NK-92 treated with Interleukin-12 subunit alpha and Interleukin-12 subunit beta, amount 100 ng/mL, for 24 hours (cell line): ENCODE measurements around the gene SCUBE1.
"Not testable (repeated sequence)": the region's sequence is repeated elsewhere in the genome, so short reads cannot be mapped to it uniquely, and the experiment has no call there.

ENCODE experiments used
- DNase-seq: peaks from one replicate; lab custom pipeline; 2025; lab: John Stamatoyannopoulos, UW

The SCUBE1 gene

GRCh38 chr22:43356881-43357280 lies 13.7 kb upstream of the SCUBE1 start:
- DNase-seq, result no peak

DNA sequence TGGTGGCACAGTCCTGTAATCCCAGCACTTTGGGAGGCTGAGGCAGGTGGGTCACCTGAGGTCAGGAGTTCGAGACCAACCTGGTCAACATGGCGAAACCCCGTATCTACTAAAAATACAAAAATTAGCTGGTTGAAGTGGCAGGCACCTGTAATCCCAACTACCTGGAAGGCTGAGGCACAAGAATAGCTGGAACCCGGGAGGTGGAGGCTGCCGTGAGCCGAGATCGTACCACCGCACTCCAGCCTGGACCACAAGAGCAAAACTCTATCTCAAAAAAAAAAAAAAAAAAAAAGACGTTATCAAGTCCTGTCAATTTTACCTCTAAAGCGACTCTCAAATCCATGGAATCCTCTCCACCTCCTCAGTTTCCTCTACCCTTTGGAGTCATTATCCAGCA lies 12.5 kb upstream of the SCUBE1 start:
- not testable (repeated sequence) for DNase-seq

DNA sequence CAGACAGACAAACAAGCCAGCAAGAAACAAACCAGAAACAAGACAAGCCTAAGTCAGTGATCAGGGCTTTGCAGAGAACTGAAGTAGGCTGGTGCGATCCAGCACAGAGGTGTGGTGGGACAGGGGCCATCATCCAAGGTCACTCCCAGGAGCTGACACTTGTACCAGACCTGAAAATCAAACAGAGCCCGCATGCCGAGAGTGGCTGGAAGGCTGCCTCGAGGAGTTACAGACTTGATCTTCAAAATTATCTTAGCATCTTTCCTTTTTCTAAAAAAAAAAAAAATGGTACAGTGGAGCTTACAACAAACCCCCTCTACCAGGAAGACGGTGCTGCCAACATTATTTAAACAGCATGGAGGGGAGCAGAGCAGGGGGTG lies 8.8 kb upstream of the SCUBE1 start:
- DNase-seq, result no peak

DNA sequence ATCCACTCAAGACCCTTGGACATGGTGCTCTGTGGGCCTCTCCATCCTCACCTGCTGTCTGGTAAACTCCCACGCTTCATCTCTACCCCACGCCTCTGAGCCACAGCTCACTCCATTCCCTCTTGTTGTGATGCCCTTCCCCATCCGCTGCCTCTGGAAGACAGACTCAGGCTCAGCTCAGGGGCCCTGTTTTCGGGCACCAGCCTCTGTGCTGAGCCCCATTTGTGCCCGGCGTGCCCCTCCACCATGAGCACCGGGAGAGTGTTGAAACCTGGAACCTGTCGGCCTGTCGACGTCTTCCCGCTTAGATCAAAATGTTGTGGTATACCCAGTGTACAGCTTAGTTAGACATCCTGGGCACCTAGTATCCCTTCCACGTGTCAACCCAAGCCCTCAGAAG lies 6.5 kb upstream of the SCUBE1 start:
- no peak for DNase-seq

GRCh38 chr22:43346521-43346929 lies 3.4 kb upstream of the SCUBE1 start:
- DNase-seq, result peak; percentile 55

GRCh38 chr22:43345761-43346301 lies 2.7 kb upstream of the SCUBE1 start:
- DNase-seq, result peak; percentile 55

DNA sequence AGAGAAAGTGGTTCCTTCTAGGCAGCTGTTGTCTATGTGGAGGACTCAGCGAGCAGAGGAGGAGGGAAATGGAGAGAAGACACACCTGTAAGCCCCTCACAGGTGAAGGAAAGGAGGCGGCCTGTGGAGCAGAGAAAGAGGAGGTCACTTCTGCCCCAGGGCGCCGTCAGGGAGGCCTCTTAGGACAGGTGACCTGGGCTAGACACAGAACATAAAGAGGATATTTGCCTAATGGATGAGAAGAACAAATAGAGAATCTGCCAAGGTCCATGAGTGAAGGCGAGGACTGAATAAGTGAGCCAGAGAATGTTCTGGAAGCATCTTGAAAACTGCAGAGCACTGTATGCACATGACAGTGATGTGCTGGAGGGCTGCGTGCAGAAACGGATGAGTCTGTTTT lies 2.2 kb upstream of the SCUBE1 start:
- no peak for DNase-seq

GRCh38 chr22:43344520-43344787 lies 1.3 kb upstream of the SCUBE1 start:
- DNase-seq, result no peak

DNA sequence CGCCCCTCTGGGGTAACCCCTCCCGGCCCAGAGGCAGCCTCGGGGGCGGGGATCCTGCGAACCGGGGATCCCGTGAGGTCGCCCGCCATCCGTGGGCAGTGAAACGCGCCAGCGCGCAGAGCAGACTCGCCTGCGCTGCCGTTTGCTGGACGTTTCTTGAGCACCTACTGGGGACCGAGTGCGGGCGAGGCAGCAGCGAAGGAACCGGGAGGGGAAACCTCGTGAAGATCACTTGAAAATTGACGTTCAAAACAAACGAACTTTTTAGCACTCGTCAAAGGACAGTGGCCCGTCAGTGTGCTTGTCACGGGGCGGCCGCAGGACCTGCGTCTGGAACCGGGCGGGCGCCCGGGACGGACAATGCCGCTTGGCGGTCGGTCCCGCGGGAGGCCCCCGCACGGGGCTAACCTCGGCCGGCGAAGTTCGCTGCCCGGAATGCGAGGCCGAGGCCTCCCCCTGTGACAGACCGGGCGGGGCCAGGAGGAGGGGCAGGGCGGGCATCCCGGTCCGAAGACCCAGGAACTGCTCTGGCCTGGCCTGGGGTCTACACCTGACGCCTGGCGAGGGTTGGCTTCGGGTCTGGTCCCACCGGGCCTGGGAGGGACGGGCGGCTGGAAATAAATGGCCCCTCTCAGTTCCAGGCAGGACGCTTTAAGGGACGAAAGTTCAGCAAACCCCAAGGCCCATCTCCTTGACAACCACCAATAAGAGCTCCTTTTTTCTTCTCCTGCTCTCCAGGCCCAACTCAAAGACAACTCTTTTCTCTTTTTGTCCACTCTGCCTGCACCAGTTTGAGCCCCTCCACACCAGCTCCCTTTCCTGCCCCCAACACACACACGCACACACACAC lies 723 bp upstream of the SCUBE1 start:
- no peak for DNase-seq

DNA sequence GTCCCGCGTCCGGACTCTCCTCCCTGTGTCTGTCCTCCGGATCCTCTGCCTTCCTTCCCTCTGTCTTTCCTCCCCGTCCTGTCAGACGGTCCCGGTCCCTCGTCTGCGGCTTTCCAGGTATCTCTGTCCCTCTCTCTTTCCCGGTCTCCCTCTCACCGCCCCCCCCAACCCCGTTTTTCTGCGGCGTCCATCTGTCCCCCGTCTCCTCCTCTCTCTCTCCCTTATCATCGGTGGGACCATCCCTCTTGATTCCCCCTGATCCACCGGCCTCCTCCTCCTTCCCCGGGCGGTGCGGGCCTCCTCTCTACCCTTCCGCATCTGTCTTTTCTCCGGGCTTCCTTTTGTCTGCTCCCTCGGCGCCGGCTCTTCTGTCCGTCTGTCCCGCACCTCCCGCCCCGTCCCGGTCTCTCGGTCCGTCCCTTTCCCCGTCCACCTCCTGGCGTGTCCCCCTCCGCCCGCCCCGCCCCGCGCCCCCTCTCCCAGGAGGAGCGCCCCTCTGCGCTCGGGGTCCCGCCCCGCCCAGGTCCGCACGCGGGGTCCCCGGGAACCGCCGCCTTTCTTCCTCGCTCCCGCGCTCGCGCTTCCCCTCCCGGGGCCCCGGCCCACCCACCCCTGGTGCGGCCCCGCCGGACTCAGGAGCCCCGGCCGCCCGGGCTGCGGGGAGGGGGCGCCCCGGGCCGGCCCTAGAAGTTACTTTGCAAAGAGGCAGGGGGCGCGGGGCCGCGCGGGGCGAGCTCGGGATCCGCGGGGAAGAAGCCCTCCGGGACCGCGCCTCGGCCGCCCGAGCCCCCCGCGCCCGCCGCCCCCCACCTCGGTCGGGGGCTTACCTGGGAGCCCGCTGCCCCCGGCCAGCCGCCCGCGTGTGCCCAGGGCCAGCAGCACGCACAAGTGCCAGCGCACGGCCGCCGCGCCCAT lies 568 bp downstream of the SCUBE1 start:
- DNase-seq, result no peak

- no peak for DNase-seq
Observed at GRCh38 chr22:43341565-43341964, 1.6 kb downstream of the SCUBE1 start.

- DNase-seq, result no peak
Observed at GRCh38 chr22:43338766-43339345, 4.3 kb downstream of the SCUBE1 start.

DNA sequence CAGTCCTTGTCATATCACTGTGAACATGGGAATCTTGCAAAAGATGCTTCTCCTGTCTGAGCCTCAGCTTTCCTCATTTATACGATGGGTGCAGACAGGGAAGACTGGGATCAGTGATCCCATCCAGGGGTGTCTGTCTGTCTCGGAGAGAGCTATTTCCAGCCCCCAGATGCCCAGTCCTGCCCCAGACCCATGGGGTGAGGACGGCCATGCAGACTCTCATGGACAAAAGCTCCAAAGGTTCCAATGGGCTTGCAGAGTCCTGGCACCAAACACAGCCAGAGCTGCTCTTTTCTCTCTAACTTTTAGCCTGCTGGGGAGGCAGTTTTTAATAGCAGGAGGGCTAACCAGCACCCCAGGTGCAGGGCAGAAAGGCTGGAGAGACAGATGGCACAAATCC lies 5.2 kb downstream of the SCUBE1 start:
- no peak for DNase-seq

DNA sequence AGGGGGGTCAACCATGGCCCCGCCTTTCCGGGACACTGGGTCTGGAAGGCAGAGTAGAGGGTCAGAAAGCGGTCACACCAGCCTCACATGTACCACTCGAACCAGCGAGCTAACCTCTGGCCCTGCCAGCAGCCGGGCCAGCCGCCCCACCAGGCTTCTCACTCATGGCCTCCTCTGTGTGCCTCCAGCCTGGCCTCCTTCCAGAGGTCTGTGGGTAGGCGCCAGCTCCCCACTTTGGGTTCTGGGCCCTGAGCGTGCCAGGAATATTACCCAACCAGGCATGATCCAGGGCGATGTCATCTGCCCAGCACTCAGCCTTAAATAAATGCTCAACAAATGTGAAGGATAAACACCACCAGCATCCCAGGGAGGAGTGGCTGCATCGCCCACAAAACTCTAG lies 5.8 kb downstream of the SCUBE1 start:
- DNase-seq, result no peak

- DNase-seq, result no peak
Observed at GRCh38 chr22:43334378-43334777, 8.8 kb downstream of the SCUBE1 start.

DNA sequence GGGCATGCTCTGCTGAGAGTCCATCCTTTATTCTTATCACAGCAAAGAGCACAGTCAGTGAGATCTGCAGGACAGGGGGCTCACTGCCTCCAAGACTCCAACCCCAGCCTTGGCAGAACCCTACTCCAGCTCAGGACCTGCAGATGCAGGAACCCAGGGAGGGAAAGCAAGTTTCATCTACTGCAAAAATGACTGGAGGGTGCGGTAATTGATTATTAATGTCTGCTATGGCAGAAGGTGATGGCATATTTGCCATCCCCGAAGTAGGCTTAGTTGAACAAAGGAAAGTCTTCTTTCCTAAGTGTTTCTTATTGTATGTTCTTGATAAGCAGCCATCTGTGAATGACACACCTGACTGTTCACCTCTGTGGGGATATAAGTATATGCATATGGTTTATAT lies 9.2 kb downstream of the SCUBE1 start:
- no peak for DNase-seq

GRCh38 chr22:43333156-43333555 lies 10.0 kb downstream of the SCUBE1 start:
- no peak for DNase-seq

DNA sequence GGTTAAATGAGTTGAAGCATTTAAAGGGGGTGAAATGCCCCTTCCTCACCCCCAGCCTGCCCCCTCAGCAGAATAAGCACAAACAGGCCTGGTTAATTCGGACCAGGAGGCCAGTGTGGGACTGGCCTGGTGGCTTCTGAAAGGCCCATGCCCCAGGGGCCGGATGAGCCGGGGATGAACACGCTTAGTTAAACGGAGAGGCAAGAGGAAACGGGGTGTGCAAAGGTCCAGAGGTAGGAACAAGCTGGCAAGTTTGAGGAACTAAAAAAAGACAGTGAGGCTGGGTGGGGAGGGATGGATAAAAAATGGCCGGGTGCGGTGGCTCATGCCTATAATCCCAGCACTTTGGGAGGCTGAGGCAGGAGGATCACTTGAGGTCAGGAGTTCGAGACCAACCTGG lies 11.5 kb downstream of the SCUBE1 start:
- DNase-seq, result no peak

DNA sequence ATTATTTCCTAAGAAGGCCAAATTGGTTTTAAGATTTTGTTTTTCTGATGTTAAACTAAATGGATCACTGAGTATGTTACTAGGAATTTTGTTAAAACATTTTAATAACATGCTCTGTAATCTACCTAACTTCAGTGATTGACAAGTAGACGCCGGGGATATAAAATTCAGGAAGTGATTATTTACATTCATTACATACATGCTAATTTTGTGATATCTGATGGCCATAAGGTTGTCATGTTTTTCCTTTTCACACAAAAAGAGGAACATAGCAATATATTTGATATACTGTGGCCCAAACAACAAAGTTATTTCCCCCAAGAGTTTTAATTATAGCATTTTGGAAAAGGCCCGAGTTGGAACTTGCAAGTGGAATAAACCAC lies 12.1 kb downstream of the SCUBE1 start:
- no peak for DNase-seq

DNA sequence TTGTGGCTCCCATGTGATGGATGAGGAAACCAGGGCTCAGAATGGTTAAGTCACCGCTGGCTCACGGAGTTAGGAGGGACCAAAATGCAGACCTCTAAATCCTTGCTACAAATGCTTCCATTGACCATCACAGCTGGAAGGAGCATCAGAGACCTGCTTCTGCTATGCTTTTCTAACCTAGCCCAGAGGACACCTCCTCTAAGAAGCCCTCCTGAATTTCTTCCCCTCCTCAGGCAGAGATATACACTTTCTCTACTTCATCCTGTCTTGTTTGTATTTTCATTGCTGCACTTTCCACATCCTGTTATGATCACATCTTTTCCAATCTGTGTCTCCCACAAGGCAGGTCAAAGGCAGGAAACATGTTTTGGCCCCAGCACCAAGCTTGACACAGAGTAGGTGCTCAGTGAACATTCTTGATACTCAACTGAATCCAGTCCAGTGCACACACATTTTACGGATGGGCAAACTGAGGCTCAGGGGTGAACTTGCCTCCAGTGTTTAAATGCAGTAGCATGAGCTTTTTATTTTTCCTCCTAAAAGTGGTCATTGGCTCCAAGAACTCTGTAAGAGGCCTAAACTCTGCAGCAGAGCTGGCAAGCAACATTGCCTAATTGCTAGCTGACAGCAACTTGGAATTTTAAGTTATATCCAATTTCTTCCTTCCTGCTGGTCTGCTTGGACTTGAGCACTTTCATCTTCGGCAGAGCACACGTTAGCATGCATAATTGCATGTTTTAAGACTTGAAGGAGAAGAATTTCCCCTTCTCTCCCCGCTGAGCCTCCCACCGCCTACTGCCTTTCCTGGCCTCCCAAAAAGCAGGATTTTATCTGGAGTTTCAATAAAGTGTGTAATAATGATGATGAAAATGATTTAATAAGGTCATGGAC lies 12.7 kb downstream of the SCUBE1 start:
- DNase-seq, result no peak

GRCh38 chr22:43329061-43329460 lies 14.1 kb downstream of the SCUBE1 start:
- DNase-seq, result no peak

GRCh38 chr22:43327157-43327438 lies 16.1 kb downstream of the SCUBE1 start:
- DNase-seq, result no peak
